NB4 (cell line): ENCODE results near the gene CTSD.

ENCODE experiments used
- DNase-seq: peaks from one replicate; pipeline ENCODE4 v3.0.0; 2010; ENCODE audit warnings: low read depth
- H3K4me3 ChIP-seq: one replicate; pipeline ENCODE4 v1.5.1; 2011; ENCODE audit warnings: mild to moderate bottlenecking, low read depth, low read length, moderate library complexity
- CTCF ChIP-seq: IDR thresholded peaks from one replicate; pipeline ENCODE4 v1.5.1; 2012; ENCODE audit warnings: low read depth, low read length
- MYC ChIP-seq: IDR thresholded peaks from 2 replicates; pipeline ENCODE4 v1.6.1; 2011; ENCODE audit warnings: low read depth, low read length
- POLR2A ChIP-seq: IDR thresholded peaks from 2 replicates; pipeline ENCODE4 v1.6.1; 2011; ENCODE audit warnings: mild to moderate bottlenecking; ENCODE audit not compliant: insufficient read length; ENCODE audit errors: extremely low read depth
- TF ChIP-seq, protein P1 (sequence below): IDR thresholded peaks from 2 replicates; pipeline ENCODE4 v1.6.1; 2011; ENCODE audit warnings: low read depth, low read length

Gene CTSD

GRCh38 chr11:1757861-1758610, 5.7 kb downstream of the CTSD start:
- TF ChIP-seq POLR2A (no peak), MYC (no peak; the same call in 1 of the 2 replicates), CTCF (no peak)
- TF ChIP-seq, protein P1, sequence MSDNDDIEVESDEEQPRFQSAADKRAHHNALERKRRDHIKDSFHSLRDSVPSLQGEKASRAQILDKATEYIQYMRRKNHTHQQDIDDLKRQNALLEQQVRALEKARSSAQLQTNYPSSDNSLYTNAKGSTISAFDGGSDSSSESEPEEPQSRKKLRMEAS = no peak
- no peak overlapping the region for H3K4me3 ChIP-seq
- peak; percentile 86 for DNase-seq

DNA sequence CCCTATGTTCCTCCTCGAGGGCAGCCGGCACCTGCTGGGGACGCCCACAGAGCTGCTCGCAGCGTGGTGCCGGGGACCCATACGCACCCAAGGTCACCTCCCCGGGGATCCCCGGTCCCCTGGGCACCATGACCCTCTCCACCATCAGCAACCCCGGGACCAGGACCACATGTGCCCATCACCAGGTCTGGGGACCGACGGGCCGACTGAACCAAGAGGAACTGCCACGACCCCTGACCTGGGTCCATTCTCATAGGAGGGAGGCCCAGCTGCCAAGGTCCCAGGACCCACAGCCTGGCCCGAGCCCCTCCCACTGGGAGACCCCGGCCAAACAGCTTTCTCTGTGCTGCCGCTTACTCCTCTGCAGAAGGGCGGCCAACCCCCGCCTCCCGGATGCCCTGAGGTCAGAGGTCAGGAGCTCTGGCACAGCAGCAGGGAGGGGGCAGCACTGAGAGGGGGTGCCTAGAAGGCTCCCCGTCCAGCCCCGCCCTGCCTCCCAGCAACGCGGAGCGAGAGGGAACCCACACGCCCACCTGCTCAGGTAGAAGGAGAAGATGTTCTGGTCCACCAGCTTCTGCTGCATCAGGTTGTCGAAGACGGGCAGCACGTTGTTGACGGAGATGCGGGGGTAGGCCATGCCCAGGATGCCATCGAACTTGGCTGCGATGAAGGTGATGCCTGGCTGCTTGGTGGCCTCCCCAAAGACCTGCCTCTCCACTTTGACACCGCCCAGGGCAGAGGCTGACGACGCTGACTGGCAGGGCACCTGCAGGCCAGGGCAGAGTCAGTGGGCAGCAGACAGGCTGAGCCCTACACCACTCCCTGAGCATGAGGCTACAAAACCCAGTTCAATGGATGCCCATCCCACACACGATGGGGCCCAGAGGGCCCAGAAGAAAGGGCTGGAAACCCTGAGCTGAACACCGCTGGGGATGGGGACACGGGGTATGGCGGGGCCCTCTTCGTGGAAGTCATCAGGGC, 6.6 kb downstream of the CTSD start:
- no peak overlapping the region for H3K4me3 ChIP-seq
- TF ChIP-seq MYC (no peak), POLR2A (no peak), CTCF (no peak)
- TF ChIP-seq, protein P1 = no peak
- DNase-seq = no peak

DNA sequence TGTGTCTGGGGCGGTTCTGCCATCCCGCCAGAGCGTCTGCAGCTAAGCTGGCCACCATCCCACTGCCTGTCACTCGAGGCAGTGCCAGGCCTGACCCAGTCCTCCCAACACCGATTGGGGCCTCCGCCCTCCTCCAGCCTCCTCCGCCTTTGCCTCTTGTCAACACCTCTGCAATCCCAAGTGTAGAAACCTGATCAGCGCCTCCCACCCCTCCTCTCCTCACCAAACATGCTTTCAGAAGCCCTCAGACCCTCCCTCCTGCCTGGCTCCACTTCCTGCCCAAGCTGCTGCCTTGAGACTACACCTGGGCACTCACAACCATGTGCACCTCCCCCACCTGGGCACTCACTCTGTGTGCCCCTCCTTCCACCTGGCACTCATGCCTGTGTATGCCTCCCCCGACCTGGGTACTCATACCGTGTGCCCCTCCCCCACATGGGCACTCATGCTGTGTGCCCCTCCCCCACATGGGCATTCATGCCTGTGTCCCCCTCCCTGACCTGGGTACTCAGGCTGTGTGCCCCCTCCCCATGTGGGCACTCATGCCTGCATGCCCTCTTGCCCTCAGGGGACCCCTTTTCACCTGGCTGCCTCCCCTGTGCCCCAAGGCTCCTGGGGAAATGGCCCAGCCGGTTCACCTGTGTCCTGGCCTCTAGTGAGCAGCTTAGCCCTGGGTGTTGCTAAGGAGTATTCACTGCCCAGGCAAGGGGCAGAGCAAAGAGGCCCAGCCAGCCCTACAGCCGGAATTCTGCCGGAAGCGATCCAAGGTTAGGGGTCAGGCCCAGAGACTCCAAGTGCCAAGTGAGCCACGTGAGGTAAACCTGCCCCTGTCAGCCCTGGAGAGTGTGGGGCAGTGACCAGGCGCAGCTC, 7.8 kb downstream of the CTSD start:
- TF ChIP-seq CTCF (no peak), MYC (no peak), POLR2A (no peak)
- TF ChIP-seq, protein P1 = no peak
- no peak for DNase-seq
- no peak overlapping the region for H3K4me3 ChIP-seq

DNA sequence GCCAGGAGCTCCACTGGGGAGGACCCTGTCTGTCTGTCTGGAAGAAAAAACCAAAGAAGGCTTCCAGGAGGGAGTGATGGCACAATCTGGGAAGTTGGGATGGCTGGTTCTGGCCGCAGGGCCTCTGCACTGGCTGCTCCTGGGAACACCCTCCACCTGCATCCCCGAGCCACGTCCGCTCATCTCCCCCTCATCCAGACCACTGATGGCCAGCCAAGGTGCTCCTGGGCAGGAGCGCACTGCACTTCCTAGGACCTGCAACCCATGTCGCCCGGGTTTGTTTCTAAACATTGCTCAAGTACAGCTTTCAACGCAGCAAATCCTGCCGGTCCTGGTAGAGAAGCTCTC, 8.4 kb downstream of the CTSD start:
- TF ChIP-seq, protein P1 = no peak
- TF ChIP-seq CTCF (no peak), POLR2A (no peak), MYC (no peak)
- no peak for DNase-seq
- H3K4me3 ChIP-seq = no peak overlapping the region
